ENCODE results near the gene SPATA4. TPM values are rescaled to one million over a fixed set of nuclear protein-coding genes. Genes with fewer than 3 reads are reported as not detected.

SPATA4 gene
- total and polyA plus RNA-seq, 9 of the 15 experiments (the other 6 are each of a cell fraction or from before 2014, with no cell fraction given), result not detected

GRCh38 chr4:176134670-176135069, 60.7 kb downstream of the SPATA4 start:
- Histone ChIP-seq H3K27me3 (ENCODE audit: control insufficient read depth in 2 of 2, insufficient read depth in 2 of 2, low read length in 2 of 2) (no peaks in the 10 kb centered on the region), H3K4me2 (ENCODE audit: insufficient read depth, low read length) (no peak overlapping the region), H3K9me1 (ENCODE audit: control insufficient read depth, insufficient read depth, low read length) (no peaks in the 10 kb centered on the region), H3K79me2 (ENCODE audit: control insufficient read depth, insufficient read depth, low read length) (no peaks in the 10 kb centered on the region), H3K4me3 (no peak overlapping the region), H2AFZ (ENCODE audit: low read depth, low read length) (no peak overlapping the region), H3K9me3 (replicated peaks; ENCODE audit: control insufficient read depth, insufficient read depth, low read depth, low read length) (no peaks in the 10 kb centered on the region), H3K36me3 (ENCODE audit: control insufficient read depth, insufficient read depth, low read length) (no peaks in the 10 kb centered on the region), H3K27ac (ENCODE audit: extremely low read depth, low read depth, low read length) (no peak overlapping the region), H3K9ac (ENCODE audit: insufficient read depth in 1 of 2, low read depth in 2 of 2, low read length in 2 of 2) (no peak overlapping the region), H3K4me1 (replicated peaks in 1 of 2; ENCODE audit: control insufficient read depth in 2 of 2, insufficient read depth in 2 of 2, low read length in 2 of 2) (no peaks in the 10 kb centered on the region), H4K20me1 (replicated peaks; ENCODE audit: control insufficient read depth, insufficient read depth, low read length) (no peaks in the 10 kb centered on the region)
- in situ Hi-C loops (cut with MboI) (no loop called here), intact Hi-C loops (cut with micrococcal nuclease) (no loop called here)
- TF ChIP-seq NCOA6 (IDR thresholded peaks at IDR 0.05) (no peak), CSDE1 (IDR thresholded peaks at IDR 0.05) (no peak), DNMT1 (IDR thresholded peaks at IDR 0.05) (no peak), ZNF3 (CRISPR knock-in tag; IDR thresholded peaks at IDR 0.05) (no peak), MCM7 (IDR thresholded peaks at IDR 0.05) (no peak), CREB1 (IDR thresholded peaks at IDR 0.05) (no peak), CREB1 (CRISPR knock-in tag; IDR thresholded peaks at IDR 0.05) (no peak), EWSR1 (IDR thresholded peaks at IDR 0.05; ENCODE audit: borderline replicate concordance, low read depth, partially characterized antibody) (no peak), E2F3 (CRISPR knock-in tag; IDR thresholded peaks at IDR 0.05) (no peak), LCOR (CRISPR knock-in tag; IDR thresholded peaks at IDR 0.05) (no peak), TARDBP (IDR thresholded peaks at IDR 0.05) (no peak), TSHZ1 (CRISPR knock-in tag; IDR thresholded peaks at IDR 0.05) (no peak), HIVEP1 (CRISPR knock-in tag; IDR thresholded peaks at IDR 0.05) (no peak), ID3 (CRISPR knock-in tag; IDR thresholded peaks at IDR 0.05) (no peak), ID3 (tag; IDR thresholded peaks at IDR 0.05) (no peak), ZNF436 (CRISPR knock-in tag; IDR thresholded peaks at IDR 0.05) (no peak), E2F8 (IDR thresholded peaks at IDR 0.05; ENCODE audit: low read depth, partially characterized antibody) (no peak), ZNF655 (CRISPR knock-in tag; IDR thresholded peaks at IDR 0.05) (no peak), PYGO2 (tag; IDR thresholded peaks at IDR 0.05) (no peak)
- DNase-seq (ENCODE audit: extremely low read depth in 1 of 4, low spot score in 3 of 4) (no peak), FAIRE-seq (no peak), ATAC-seq (no peak)
- 3% methylated on average over 2 of the region's 2 CpGs for WGBS (ENCODE audit: insufficient coverage, low coverage, missing lambda C conversion rate)
- BruUV-seq (replicated peaks), result no TSS peak
- CTCF ChIA-PET (ENCODE audit: low intra/inter-chr PET ratio), result no interaction called here
- POLR2A ChIA-PET, result no interaction called here

All from K562 (cell line).